HPDE6-E6E7 (cell line): ENCODE results near the gene EPS15.
"Not testable (repeated sequence)": the region's sequence is repeated elsewhere in the genome, so short reads cannot be mapped to it uniquely, and the experiment has no call there.

Experiments
- DNase-seq: peaks from one replicate; pipeline ENCODE4 v3.0.0; 2011; ENCODE audit warnings: missing footprints; ENCODE audit errors: extremely low spot score

Gene EPS15

GRCh38 chr1:51425955-51426354 is 93.1 kb downstream of the EPS15 start:
- no peak for DNase-seq

- DNase-seq = no peak
Observed at GRCh38 chr1:51425273-51425672, 93.8 kb downstream of the EPS15 start.

DNA sequence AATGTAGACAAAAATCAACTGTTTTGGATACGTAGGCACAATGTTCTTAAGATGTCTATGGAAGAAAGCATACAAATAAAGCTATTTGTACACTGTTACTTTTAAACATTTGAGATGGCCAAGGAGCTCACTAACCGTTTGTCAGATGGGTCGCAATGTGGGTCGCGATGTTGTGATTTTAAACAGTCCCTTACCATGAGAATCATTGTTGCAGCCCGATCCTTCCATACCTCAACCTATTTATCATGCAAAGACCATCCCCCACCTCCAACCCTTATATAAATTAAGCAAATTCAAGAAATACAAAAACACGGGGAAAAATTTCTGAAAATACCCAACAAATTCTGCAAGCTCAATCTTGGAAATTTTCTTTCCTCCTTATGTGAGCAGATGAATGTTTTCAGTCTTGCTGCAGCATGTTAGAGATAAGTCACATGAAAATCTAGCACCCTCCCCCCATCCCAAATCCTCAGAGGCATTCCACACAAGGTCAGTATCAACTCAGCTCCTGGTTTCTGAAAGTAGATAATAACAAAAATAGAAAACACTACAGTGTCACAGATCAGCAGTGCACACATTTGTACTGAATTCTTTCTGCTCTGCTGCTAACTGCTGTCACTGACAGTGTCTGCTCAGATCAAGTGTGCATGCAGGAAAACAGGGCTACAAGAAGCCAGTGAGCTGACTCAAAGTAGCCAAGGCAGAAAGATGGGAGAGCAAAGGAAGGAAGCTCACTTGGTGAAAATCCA is 95.8 kb downstream of the EPS15 start:
- DNase-seq = no peak

GRCh38 chr1:51422367-51423072 is 96.5 kb downstream of the EPS15 start:
- DNase-seq = no peak

DNA sequence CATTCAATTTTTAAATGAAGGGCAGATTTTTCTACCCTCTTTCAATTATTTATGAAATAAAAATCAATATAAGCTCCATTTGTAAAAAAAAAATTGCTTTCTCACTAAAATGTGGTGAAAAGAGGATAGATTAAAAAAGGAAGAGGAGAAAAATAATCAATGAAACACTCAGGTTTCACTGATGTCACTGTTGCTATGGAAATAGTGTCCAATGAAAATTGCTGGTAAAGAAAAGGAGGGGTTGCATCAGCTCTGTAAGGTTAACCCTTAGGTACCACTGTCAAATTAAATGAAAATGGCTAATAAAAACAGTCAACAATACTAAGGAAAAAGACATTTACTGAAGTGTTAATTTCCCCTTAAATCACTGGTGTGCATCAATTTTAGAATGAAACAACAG is 97.1 kb downstream of the EPS15 start:
- DNase-seq = peak; percentile 34

- DNase-seq = no peak
Observed at GRCh38 chr1:51420867-51421627, 98.0 kb downstream of the EPS15 start.

GRCh38 chr1:51418384-51418959 is 100.6 kb downstream of the EPS15 start:
- DNase-seq = no peak

GRCh38 chr1:51417496-51418383 is 101.3 kb downstream of the EPS15 start:
- DNase-seq = no peak

- DNase-seq = no peak
Observed at GRCh38 chr1:51416910-51417309, 102.2 kb downstream of the EPS15 start.

- no peak for DNase-seq
Observed at GRCh38 chr1:51415963-51416362, 103.1 kb downstream of the EPS15 start.

- no peak for DNase-seq
Observed at GRCh38 chr1:51414811-51415210, 104.3 kb downstream of the EPS15 start.

DNA sequence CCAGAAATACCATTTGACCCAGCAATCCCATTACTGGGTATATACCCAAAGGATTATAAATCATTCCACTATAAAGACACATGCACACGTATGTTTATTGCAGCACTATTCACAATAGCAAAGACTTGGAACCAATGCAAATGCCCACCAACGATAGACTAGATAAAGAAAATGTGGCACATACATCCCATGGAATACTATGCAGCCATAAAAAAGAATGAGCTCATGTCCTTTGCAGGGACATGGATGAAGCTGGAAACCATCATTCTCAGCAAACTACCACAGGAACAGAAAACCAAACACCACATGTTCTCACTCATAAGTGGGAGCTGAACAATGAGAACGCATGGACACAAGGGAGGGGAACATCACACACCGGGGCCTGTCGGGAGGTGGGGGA is 107.2 kb downstream of the EPS15 start:
- not testable (repeated sequence) for DNase-seq

DNA sequence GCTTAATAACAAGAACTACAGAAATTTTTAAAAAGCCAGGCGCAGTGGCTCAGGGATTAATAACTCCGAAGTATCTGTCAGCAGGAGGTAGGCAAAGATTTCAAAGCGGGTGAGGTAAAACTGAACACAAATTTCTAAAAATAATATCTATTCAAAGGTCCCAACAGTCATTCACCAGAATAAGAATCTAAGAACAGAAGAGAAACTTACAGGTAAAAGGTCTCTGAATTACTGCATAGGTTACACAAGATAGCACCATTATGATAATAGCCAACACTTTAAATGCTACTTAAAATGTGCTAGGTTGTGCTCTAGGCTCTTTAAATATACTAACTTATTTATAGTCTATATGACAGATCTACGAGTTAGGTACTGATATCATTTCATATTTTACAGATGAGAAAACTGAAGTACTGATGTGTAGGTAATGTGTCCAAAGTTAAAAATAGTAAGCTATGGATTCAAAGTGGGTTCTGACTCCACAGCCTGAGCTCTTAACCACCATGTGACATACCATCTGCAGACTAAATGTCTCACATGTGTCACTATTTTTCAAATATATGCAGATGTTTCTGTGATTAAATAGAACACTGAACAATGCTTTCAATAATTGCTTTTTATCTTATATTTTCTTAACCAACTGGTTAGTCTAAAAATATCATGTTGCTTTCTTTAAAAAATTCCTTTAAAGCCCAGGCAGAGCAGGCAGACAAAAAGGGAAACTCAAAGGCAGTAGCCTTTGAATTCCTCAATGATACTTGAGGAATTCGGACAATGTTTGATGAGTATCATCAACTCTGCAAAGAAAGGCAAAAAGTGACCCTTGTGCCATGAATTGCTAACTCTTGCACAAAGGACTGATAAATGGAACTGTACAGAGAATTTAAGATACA is 108.3 kb downstream of the EPS15 start:
- no peak for DNase-seq

DNA sequence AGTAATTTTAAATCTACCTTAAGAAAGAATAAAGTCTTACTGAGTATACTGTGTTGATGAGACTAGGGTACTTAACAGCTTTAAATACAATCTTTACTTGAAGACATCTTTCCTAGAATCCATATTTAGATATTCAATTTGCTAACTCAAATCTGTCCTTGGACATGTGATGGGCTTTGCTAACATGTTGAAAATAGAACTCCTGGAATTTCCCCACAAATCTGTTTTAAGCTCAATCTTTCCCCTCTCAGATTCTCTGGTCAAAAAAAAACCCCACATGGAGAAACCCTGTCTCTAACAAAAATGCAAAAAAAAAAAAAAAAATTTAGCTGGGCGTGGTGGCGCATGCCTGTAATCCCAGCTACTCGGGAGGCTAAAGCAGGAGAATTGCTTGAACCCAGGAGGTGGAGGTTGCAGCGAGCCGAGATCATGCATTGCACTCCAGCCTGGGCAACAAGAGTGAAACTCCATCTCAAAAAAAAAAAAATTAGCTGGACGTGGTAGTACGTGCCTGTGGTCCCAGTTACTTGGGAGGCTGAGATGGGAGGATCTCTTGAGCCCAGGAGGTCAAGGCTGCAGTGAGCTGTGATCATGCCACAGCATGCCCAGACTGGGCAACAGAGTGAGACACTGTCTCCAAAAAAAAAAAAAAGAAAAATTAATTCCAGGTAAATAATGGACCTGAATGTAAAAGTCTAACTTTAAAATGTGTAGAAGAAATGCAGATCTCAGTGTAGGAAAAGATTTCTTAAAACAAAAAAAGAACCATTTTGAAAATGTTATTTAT is 109.1 kb downstream of the EPS15 start:
- DNase-seq = not testable (repeated sequence)

- DNase-seq = no peak
Observed at GRCh38 chr1:51392241-51392640, 126.8 kb downstream of the EPS15 start.

- DNase-seq = not testable (repeated sequence)
Observed at GRCh38 chr1:51390641-51391040, 128.4 kb downstream of the EPS15 start.

- DNase-seq = not testable (repeated sequence)
Observed at GRCh38 chr1:51387288-51387687, 131.8 kb downstream of the EPS15 start.

DNA sequence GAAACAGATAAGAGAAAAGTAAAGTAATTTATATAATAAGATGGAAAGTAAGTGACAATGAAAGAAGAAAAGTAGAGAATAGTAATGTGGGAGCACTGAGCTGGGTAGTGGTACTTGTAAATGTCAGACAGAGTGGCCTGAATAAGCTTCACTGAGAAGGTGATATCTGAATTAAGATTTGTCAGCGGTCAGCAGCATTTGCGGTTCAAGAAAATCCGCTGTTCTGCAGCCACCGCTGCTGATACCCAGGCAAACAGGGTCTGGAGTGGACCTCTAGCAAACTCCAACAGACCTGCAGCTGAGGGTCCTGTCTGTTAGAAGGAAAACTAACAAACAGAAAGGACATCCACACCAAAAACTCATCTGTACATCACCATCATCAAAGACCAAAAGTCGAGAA is 132.8 kb downstream of the EPS15 start:
- not testable (repeated sequence) for DNase-seq

GRCh38 chr1:51385776-51386175 is 133.3 kb downstream of the EPS15 start:
- no peak for DNase-seq
